Measurements from ENCODE around the gene KLHL28. TPM values are rescaled to one million over a fixed set of nuclear protein-coding genes. Genes with fewer than 3 reads are reported as not detected.

Gene KLHL28
- total and polyA plus RNA-seq, 2 donors (not counting 3 experiments of a cell fraction or from before 2014, with no cell fraction given) = 2.9 to 7.3 TPM

DNA sequence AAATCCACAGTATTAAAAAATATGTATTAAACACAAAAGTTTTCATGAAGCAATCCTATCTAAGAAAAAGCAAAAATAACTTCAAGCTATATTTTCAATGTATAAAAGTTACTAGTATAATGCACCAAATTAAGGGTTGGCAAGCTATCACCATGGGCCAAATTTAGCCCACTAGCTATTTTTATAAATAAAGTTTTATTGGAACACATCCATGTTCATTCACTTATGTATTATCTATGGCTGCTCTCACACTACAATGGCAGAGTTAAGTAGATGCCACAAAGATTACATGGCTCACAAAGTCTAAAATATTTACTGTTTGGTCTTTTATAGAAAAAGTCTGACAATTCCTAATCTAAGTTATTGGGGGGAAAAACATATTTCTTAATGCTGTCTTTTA lies 17.6 kb downstream of the KLHL28 start:
- dilution Hi-C loops (cut with MboI; ENCODE audit: extremely low pct_ligation_motif_present, low sequenced_read_pairs) = no loop called here
- CTCF ChIA-PET = interaction anchor here (0.8 kb wide), 2 partner anchors 31 to 324 kb away, joined by 3 read pairs; no protein-coding TSS in a partner anchor
- Histone ChIP-seq H3K9me3 (replicated peaks; ENCODE audit: control insufficient read depth, insufficient read depth, low read length) (no peaks in the 10 kb centered on the region), H4K20me1 (replicated peaks; ENCODE audit: control insufficient read depth, extremely low read depth, insufficient read depth, low read length) (no peaks in the 10 kb centered on the region), H3K27ac (ENCODE audit: insufficient read depth, low read depth, low read length) (no peak overlapping the region), H3K36me3 (ENCODE audit: control insufficient read depth in 2 of 2, extremely low read depth in 1 of 2, insufficient read depth in 2 of 2, low read length in 2 of 2) (peaks cover 9 to 10% of the 10 kb centered on the region in 2 experiments), H3K9ac (replicated peaks; ENCODE audit: extremely low read depth, insufficient read depth, low read length) (no peak overlapping the region), H3K4me2 (ENCODE audit: insufficient read depth, low read length) (no peak overlapping the region), H2AFZ (ENCODE audit: low read depth, low read length) (no peak overlapping the region), H3K79me2 (ENCODE audit: control insufficient read depth, insufficient read depth, low read length) (peaks cover 15% of the 10 kb centered on the region), H3K4me3 (replicated peaks in 1 of 3; ENCODE audit: insufficient read depth in 1 of 3, low read depth in 1 of 3, low read length in 3 of 3) (no peak overlapping the region), H3K9me1 (replicated peaks; ENCODE audit: control insufficient read depth, extremely low read depth, insufficient read depth, low read length) (no peaks in the 10 kb centered on the region), H3K27me3 (ENCODE audit: control insufficient read depth in 2 of 2, insufficient read depth in 2 of 2, low read length in 2 of 2) (no peaks in the 10 kb centered on the region), H3K4me1 (ENCODE audit: control insufficient read depth, extremely low read depth, insufficient read depth, low read length) (no peaks in the 10 kb centered on the region)
- FAIRE-seq (no peak), DNase-seq (ENCODE audit: low read depth, low spot score) (no peak)
- no TSS peak for BruUV-seq (replicated peaks)
- POLR2A ChIA-PET = no interaction called here
- intact Hi-C loops (cut with micrococcal nuclease) = no loop called here
- TF ChIP-seq GATA2 (IDR thresholded peaks at IDR 0.05; ENCODE audit: insufficient read depth, insufficient read length, low read depth, low read length) (no peak), FOS (IDR thresholded peaks at IDR 0.05; ENCODE audit: borderline replicate concordance, insufficient read depth, low read length) (no peak), POLR2AphosphoS5 (IDR thresholded peaks at IDR 0.05; ENCODE audit: insufficient read depth, low read depth, low read length) (no peak), POLR2A (IDR thresholded peaks at IDR 0.05; ENCODE audit: low read depth, low read length) (no peak), JUN (IDR thresholded peaks at IDR 0.05; ENCODE audit: borderline replicate concordance, insufficient read depth, insufficient read length, low read depth) (no peak), EZH2 (IDR thresholded peaks at IDR 0.05; ENCODE audit: borderline replicate concordance, low read depth, low read length, severe bottlenecking) (no peak), MYC (IDR thresholded peaks at IDR 0.05; ENCODE audit: low read depth, low read length) (no peak)
- TF ChIP-seq, protein P1, sequence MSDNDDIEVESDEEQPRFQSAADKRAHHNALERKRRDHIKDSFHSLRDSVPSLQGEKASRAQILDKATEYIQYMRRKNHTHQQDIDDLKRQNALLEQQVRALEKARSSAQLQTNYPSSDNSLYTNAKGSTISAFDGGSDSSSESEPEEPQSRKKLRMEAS (IDR thresholded peaks at IDR 0.05; ENCODE audit: insufficient read depth, insufficient read length) = no peak
- TF ChIP-seq, protein P2, sequence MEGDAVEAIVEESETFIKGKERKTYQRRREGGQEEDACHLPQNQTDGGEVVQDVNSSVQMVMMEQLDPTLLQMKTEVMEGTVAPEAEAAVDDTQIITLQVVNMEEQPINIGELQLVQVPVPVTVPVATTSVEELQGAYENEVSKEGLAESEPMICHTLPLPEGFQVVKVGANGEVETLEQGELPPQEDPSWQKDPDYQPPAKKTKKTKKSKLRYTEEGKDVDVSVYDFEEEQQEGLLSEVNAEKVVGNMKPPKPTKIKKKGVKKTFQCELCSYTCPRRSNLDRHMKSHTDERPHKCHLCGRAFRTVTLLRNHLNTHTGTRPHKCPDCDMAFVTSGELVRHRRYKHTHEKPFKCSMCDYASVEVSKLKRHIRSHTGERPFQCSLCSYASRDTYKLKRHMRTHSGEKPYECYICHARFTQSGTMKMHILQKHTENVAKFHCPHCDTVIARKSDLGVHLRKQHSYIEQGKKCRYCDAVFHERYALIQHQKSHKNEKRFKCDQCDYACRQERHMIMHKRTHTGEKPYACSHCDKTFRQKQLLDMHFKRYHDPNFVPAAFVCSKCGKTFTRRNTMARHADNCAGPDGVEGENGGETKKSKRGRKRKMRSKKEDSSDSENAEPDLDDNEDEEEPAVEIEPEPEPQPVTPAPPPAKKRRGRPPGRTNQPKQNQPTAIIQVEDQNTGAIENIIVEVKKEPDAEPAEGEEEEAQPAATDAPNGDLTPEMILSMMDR (IDR thresholded peaks at IDR 0.05; ENCODE audit: extremely low read depth in 1 of 2, insufficient read depth in 1 of 2, low read depth in 1 of 2, low read length in 2 of 2) = no peak

Data from endothelial cell of umbilical vein (primary cell).